ENCODE results near the gene DGKA.

- TF ChIP-seq, protein P1, sequence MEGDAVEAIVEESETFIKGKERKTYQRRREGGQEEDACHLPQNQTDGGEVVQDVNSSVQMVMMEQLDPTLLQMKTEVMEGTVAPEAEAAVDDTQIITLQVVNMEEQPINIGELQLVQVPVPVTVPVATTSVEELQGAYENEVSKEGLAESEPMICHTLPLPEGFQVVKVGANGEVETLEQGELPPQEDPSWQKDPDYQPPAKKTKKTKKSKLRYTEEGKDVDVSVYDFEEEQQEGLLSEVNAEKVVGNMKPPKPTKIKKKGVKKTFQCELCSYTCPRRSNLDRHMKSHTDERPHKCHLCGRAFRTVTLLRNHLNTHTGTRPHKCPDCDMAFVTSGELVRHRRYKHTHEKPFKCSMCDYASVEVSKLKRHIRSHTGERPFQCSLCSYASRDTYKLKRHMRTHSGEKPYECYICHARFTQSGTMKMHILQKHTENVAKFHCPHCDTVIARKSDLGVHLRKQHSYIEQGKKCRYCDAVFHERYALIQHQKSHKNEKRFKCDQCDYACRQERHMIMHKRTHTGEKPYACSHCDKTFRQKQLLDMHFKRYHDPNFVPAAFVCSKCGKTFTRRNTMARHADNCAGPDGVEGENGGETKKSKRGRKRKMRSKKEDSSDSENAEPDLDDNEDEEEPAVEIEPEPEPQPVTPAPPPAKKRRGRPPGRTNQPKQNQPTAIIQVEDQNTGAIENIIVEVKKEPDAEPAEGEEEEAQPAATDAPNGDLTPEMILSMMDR (IDR thresholded peaks at IDR 0.05) = no peak
- TF ChIP-seq POLR2A (IDR thresholded peaks at IDR 0.05) = no peak
Measured at GRCh38 chr12:55893723-55894122, 37.2 kb upstream of the DGKA start.
